ENCODE data around the gene OPHN1. TPM values are rescaled to one million over a fixed set of nuclear protein-coding genes. Genes with fewer than 3 reads are reported as not detected.

OPHN1 gene
- total RNA-seq, 4 donors from 2014 or later, result 4.9 to 20.1 (median 8.1) TPM

- intact Hi-C loops (cut with DNase I; ENCODE audit: low total_unique reads), result no loop called here
- WGBS, 2 donors, result 69 to 75% methylated on average over 8 of the region's 8 CpGs
Observed at GRCh38 chrX:68462197-68462596, 28.9 kb upstream of the OPHN1 start.

GRCh38 chrX:68461576-68461975 is 28.3 kb upstream of the OPHN1 start:
- TF ChIP-seq POLR2A (IDR thresholded peaks at IDR 0.05) (no peak), CTCF (IDR thresholded peaks at IDR 0.05) (no peak)
- intact Hi-C loops (cut with DNase I; ENCODE audit: low total_unique reads), result no loop called here
- DNase-seq (ENCODE audit: low spot score in 2 of 2), result no peak
- no peak overlapping the region for H3K4me3 ChIP-seq (ENCODE audit: low read depth, poor library complexity, severe bottlenecking)

More at GRCh38 chrX:68462197-68462596, 28.9 kb upstream of the OPHN1 start:
- no peak for DNase-seq (ENCODE audit: low spot score in 2 of 2)
- no peak overlapping the region for H3K4me3 ChIP-seq (ENCODE audit: low read depth, poor library complexity, severe bottlenecking)
- no peak for TF ChIP-seq CTCF (IDR thresholded peaks at IDR 0.05)
- no peak for TF ChIP-seq POLR2A (IDR thresholded peaks at IDR 0.05)

- intact Hi-C loops (cut with DNase I; ENCODE audit: low total_unique reads), result no loop called here
- 63 to 73% methylated on average over 6 of the region's 6 CpGs for WGBS, 2 donors
- no peak overlapping the region for H3K4me3 ChIP-seq (ENCODE audit: low read depth, poor library complexity, severe bottlenecking)
- no peak for TF ChIP-seq CTCF (IDR thresholded peaks at IDR 0.05)
- TF ChIP-seq POLR2A (IDR thresholded peaks at IDR 0.05), result no peak
- DNase-seq (ENCODE audit: low spot score in 2 of 2), result no peak
Observed at GRCh38 chrX:68461093-68461492, 27.8 kb upstream of the OPHN1 start.

- 95 to 99% methylated on average over 4 of the region's 4 CpGs for WGBS, 2 donors
- H3K4me3 ChIP-seq (ENCODE audit: low read depth, poor library complexity, severe bottlenecking), result no peak overlapping the region
- intact Hi-C loops (cut with DNase I; ENCODE audit: low total_unique reads), result no loop called here
- no peak for TF ChIP-seq CTCF (IDR thresholded peaks at IDR 0.05)
- TF ChIP-seq POLR2A (IDR thresholded peaks at IDR 0.05), result no peak
- DNase-seq (ENCODE audit: low spot score in 2 of 2), result no peak
Observed at GRCh38 chrX:68455151-68455510, 21.8 kb upstream of the OPHN1 start.

- DNase-seq (ENCODE audit: low spot score in 2 of 2), result no peak
- intact Hi-C loops (cut with DNase I; ENCODE audit: low total_unique reads), result no loop called here
- no peak overlapping the region for H3K4me3 ChIP-seq (ENCODE audit: low read depth, poor library complexity, severe bottlenecking)
- TF ChIP-seq CTCF (IDR thresholded peaks at IDR 0.05), result no peak
- 74 to 87% methylated on average over 8 of the region's 8 CpGs for WGBS, 2 donors
Observed at GRCh38 chrX:68454476-68455150, 21.3 kb upstream of the OPHN1 start.

- DNase-seq (ENCODE audit: low spot score in 2 of 2), result no peak
- no peak overlapping the region for H3K4me3 ChIP-seq (ENCODE audit: low read depth, poor library complexity, severe bottlenecking)
- intact Hi-C loops (cut with DNase I; ENCODE audit: low total_unique reads), result no loop called here
- no peak for TF ChIP-seq CTCF (IDR thresholded peaks at IDR 0.05)
- 78 to 81% methylated on average over 8 of the region's 8 CpGs for WGBS, 2 donors
Observed at GRCh38 chrX:68451720-68452119, 18.4 kb upstream of the OPHN1 start.

Measured in lower leg skin (tissue), 4 donors.